ENCODE results near the gene GATAD2A. TPM values are rescaled to one million over a fixed set of nuclear protein-coding genes. Genes with fewer than 3 reads are reported as not detected.

Gene GATAD2A
- total and polyA plus RNA-seq, 9 of the 15 experiments (the other 6 are each of a cell fraction or from before 2014, with no cell fraction given), result 2.4 to 226 (median 44.2) TPM

DNA sequence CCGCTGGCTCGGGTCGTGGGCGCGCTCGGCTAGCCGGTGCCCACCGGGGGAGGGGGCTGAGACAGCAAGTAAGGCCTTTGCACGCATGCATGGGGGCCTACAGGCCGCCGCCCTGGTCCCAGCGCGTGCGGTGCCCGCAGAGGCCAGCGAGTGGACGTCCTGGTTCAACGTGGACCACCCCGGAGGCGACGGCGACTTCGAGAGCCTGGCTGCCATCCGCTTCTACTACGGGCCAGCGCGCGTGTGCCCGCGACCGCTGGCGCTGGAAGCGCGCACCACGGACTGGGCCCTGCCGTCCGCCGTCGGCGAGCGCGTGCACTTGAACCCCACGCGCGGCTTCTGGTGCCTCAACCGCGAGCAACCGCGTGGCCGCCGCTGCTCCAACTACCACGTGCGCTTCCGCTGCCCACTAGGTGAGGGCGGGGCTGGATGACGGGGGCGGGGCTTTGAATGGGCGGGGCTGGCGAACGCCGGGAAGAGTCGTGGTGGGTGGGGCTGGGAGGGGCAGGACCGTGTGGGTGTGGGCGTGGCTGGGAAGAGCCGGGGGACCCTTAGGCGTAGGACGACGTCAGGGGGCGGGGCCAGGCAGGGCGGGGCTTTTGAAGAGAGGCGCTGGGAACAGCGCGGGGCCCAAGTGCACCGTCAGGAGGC lies 134.7 kb downstream of the GATAD2A start (continued):
- TF ChIP-seq, protein P1, sequence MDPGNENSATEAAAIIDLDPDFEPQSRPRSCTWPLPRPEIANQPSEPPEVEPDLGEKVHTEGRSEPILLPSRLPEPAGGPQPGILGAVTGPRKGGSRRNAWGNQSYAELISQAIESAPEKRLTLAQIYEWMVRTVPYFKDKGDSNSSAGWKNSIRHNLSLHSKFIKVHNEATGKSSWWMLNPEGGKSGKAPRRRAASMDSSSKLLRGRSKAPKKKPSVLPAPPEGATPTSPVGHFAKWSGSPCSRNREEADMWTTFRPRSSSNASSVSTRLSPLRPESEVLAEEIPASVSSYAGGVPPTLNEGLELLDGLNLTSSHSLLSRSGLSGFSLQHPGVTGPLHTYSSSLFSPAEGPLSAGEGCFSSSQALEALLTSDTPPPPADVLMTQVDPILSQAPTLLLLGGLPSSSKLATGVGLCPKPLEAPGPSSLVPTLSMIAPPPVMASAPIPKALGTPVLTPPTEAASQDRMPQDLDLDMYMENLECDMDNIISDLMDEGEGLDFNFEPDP (CRISPR knock-in tag; IDR thresholded peaks at IDR 0.05), result no peak
- TF ChIP-seq TCFL5 (CRISPR knock-in tag; conservative IDR thresholded peaks at IDR 0.05) (no peak), FIP1L1 (IDR thresholded peaks at IDR 0.05; ENCODE audit: low read depth, low read length, poor library complexity, severe bottlenecking) (peak; percentile 27), DLX4 (CRISPR knock-in tag; IDR thresholded peaks at IDR 0.05) (no peak), ZBTB7A (IDR thresholded peaks at IDR 0.05; ENCODE audit: borderline replicate concordance, control insufficient read depth, low read depth, low read length) (peak; percentile 18; the same call in 1 of the 2 replicates), ESRRA (IDR thresholded peaks at IDR 0.05; ENCODE audit: borderline replicate concordance, low read depth) (no peak), SREBF1 (IDR thresholded peaks at IDR 0.05; ENCODE audit: borderline replicate concordance, low read depth, low read length) (no peak), PCBP1 (IDR thresholded peaks at IDR 0.05; ENCODE audit: low read depth, low read length, poor library complexity, severe bottlenecking) (peak; percentile 77), BDP1 (IDR thresholded peaks at IDR 0.05; ENCODE audit: insufficient read depth, insufficient read length) (no peak), ZC3H4 (CRISPR knock-in tag; IDR thresholded peaks at IDR 0.05; ENCODE audit: borderline replicate concordance) (no peak), BACH1 (tag; IDR thresholded peaks at IDR 0.05) (no peak), POLR3G (IDR thresholded peaks at IDR 0.05; ENCODE audit: extremely low read depth, insufficient read length, insufficient replicate concordance) (no peak), ZNF75A (CRISPR knock-in tag; IDR thresholded peaks at IDR 0.05) (no peak), GATAD2B (IDR thresholded peaks at IDR 0.05; ENCODE audit: borderline replicate concordance) (peak; percentile 57; the same call in 1 of the 2 replicates), HSF4 (CRISPR knock-in tag; IDR thresholded peaks at IDR 0.05; ENCODE audit: borderline replicate concordance) (no peak), HINFP (tag; conservative IDR thresholded peaks at IDR 0.05; ENCODE audit: low read depth) (no peak), CEBPB (tag; IDR thresholded peaks at IDR 0.05) (no peak), TCF7L2 (IDR thresholded peaks at IDR 0.05; ENCODE audit: low read depth, low read length) (no peak)
- TF ChIP-seq, protein P2, sequence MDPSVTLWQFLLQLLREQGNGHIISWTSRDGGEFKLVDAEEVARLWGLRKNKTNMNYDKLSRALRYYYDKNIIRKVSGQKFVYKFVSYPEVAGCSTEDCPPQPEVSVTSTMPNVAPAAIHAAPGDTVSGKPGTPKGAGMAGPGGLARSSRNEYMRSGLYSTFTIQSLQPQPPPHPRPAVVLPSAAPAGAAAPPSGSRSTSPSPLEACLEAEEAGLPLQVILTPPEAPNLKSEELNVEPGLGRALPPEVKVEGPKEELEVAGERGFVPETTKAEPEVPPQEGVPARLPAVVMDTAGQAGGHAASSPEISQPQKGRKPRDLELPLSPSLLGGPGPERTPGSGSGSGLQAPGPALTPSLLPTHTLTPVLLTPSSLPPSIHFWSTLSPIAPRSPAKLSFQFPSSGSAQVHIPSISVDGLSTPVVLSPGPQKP (CRISPR knock-in tag; IDR thresholded peaks at IDR 0.05), result no peak
